Fibroblast of villous mesenchyme (primary cell): ENCODE results near the gene GH1. TPM values are rescaled to one million over a fixed set of nuclear protein-coding genes. Genes with fewer than 3 reads are reported as not detected.

Experiments used
- DNase-seq: peaks from one replicate; pipeline ENCODE4 v3.0.0-alpha.2; 2010; ENCODE audit warnings: low read depth
- H3K4me3 ChIP-seq: 2 replicates; pipeline ENCODE4 v1.5.1; 2011; ENCODE audit warnings: low read depth, mild to moderate bottlenecking, low read length
- total RNA-seq: library from RNA; depleted of rRNA; stranded (reverse); fragments of >200 nt; gene quantifications from 2 replicates; pipeline ENCODE4 v1.2.3, GENCODE V29; 2012
- TF ChIP-seq, protein P1 (sequence below): IDR thresholded peaks from 2 replicates; pipeline ENCODE4 v1.5.1; 2012; ENCODE audit warnings: low read depth, mild to moderate bottlenecking, low read length; ENCODE audit not compliant: insufficient read depth

The GH1 gene
- total RNA-seq, 1 donor: not detected

DNA sequence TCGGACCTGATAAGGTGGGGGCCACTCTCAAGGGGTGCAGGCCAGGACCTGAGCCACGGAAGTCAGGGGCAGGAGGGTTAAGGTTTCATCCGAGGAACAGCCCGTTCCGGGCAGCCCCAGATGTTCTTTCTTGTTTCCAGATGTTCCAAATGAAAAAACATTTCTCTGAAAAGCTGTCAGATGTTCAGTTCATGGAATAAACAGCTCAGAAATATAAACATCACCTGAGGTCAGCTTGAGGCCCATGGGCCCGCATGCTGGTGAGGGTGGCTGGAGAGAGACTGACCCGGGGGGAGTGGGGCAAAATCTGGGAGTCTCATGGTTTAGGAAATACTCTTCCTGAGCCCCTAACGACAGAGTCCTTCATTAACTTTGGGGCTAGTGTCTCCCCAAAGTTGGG is 15.0 kb upstream of the GH1 start:
- TF ChIP-seq, protein P1, sequence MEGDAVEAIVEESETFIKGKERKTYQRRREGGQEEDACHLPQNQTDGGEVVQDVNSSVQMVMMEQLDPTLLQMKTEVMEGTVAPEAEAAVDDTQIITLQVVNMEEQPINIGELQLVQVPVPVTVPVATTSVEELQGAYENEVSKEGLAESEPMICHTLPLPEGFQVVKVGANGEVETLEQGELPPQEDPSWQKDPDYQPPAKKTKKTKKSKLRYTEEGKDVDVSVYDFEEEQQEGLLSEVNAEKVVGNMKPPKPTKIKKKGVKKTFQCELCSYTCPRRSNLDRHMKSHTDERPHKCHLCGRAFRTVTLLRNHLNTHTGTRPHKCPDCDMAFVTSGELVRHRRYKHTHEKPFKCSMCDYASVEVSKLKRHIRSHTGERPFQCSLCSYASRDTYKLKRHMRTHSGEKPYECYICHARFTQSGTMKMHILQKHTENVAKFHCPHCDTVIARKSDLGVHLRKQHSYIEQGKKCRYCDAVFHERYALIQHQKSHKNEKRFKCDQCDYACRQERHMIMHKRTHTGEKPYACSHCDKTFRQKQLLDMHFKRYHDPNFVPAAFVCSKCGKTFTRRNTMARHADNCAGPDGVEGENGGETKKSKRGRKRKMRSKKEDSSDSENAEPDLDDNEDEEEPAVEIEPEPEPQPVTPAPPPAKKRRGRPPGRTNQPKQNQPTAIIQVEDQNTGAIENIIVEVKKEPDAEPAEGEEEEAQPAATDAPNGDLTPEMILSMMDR: no peak
- DNase-seq: no peak
- H3K4me3 ChIP-seq: no peak overlapping the region

DNA sequence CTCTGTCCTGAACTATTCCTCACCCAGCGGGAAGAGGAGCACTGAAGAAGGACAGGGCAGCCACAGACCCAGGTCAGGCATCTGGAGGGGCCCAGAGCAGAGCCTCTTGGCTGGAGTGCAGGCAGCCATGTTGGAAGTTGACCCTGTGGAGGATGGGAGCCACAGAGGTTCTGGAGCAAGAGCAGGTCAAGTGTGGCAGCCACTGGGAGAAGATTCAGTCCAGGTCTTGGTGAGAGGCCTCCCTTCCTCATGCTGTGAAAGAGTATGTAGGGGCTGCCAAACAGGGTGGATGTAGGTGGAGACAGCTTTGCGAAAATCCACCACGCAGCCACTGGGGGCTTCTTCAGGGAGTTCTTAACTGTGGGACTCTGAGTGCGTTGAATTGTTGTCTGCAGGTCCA is 14.1 kb upstream of the GH1 start:
- TF ChIP-seq, protein P1: no peak
- H3K4me3 ChIP-seq: no peak overlapping the region
- DNase-seq: no peak

DNA sequence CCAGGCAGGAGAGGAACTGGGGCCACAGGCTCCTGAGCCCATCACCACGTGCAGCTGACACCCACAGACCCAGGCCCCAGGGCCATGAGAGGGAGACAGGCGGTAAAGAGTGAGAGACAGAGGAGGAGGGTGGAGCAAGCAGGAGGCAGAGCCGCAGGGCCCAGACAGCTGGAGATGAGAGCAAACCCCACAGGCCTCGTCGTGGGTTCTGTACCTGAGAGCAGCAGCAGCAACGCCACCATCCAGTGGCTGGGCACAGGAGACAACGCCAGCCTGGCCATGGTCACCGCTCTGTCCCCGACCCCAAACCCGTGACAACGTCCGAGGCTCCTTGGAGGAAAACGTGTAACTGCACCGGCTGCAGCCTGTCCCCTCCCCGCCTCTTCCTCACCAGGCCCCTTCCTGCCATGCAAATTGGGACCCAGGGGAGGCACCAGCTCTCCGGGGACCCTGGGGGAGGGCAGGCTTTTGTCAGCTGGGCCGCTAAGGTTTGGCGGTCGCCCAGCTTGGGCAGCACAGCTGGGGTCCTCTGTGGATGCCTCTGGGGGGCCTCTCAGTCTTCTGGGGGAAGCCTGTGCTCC is 13.4 kb upstream of the GH1 start, which contains the start of gene CD79B:
TSS of gene CD79B (minus strand) at position 351 of the 581 bp plus-strand sequence. CDS start at position 281, 70 bp downstream.
- no peak within 1 kb of the TSS for H3K4me3 ChIP-seq
- TF ChIP-seq, protein P1: no peak
- no peak for DNase-seq

DNA sequence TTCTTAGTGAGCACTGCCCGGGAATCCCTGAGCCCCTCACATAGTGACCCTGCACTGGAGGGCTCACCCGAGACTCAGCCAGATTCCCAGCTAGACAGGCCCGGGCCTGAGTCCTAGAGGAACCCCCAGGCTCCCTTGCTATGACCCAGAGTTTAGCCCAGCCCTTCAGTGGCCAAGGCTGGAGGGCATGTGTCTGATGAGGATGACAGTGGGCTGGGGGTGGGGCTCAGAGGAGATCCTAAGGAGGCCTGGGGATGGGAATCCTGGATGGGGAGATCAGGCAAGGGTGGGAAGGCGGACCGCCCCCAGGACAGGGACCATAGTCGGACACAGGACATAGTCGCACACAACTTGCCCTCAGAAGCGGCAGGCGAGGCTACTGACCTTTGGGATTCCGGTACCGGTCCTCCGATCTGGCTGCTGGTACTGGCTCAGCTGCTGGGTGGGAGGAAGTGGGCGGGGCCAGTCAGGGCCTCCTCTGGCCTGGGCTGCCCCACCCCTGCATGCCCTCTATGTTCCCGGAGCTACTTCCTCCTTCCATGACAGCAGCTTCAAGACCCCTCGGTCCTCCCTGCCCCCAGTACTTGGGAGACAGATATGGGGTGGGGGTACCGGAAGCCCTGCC is 12.4 kb upstream of the GH1 start:
- no peak overlapping the region for H3K4me3 ChIP-seq
- no peak for DNase-seq
- TF ChIP-seq, protein P1: no peak

DNA sequence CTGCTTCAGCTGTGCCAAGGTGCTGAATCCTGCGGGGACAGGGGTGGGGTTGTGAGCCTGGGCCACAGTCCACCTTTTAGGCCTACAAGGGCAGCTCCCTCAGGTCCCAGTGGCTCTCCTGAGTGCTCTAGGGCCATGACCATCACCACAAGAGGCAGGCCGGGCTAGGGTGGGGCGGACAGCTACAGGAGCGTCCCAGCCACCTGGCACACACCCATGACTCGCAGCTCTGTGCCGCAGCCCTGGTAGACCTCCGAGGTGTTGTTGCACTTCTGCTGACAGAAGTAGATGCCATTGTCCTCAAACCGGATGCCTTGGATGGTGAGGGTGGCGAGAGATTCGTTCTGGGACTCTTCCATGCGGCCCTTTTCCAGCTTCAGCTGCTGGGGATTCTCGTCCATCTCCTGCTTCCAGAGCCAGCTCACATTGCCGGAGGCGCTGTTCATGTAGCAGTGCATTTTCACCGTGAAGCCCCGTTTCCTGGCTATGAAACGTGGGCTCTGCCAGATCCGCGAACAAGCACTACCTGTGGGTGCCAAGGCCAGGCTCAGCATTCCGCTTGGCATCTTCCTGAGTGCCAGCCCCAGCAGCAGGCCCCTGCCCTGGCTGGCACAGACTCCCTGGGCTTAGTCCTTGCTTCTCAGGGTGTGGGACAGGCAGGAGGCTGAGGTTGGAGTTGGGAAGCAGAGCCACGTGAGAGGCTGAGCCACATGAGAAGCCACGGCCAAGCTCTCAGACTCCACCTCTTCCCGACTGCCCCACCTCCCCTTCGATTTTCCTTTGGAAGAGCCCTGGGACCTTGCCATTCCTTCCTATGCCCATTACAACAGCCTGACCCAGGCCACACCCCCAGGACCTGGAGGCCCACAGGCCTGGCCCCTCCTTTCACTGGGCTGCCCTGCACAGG is 11.5 kb upstream of the GH1 start:
- no peak overlapping the region for H3K4me3 ChIP-seq
- TF ChIP-seq, protein P1: no peak
- DNase-seq: no peak

DNA sequence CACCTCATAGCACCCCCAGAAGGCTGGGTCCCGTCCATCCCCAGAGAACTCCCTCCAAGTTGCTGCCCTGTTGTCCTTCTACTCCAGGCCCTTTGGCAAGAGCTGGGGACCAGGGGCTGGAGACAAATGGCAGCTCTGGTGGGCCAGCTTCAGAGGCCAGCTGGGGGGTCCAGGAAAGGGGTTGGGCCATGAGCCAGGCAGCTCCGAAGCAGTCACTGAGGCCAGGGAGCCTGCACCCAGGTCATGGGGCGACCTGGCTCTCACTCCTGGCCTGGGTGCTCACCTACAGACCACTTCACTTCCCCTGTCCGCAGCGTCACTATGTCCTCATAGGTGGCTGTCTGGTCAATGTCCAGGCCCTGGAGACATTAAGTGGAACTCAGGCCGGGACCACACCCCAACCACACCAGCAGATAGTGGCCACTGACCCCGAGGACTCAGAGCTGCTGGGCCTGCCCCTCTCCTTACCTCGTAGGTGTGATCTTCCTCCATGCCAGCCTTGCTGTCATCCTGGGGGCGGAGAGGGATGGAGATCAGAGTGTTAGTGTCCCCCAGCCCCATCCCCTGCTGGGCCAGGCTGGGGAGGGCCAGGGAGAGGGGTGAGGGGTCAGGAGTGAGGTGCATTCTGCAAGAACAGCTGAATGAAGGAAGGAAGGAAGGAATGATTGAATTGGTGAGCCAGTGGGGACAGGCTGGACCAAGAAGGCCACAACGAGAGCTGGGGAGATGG is 10.5 kb upstream of the GH1 start:
- TF ChIP-seq, protein P1: no peak
- DNase-seq: no peak
- H3K4me3 ChIP-seq: no peak overlapping the region
